Stimulated activated naive CD8-positive, alpha-beta T cell treated with anti-CD3 and anti-CD28 coated beads, Interleukin-15, Interleukin-2, amounts not matched to agents 100 ng/mL and 50 ng/mL, for 24 hours (primary cell): ENCODE measurements around the gene FAM149A.

Experiments
- H3K27ac Mint-ChIP-seq: one replicate; pipeline ENCODE4 v1.8.0; 2021; ENCODE audit warnings: mild to moderate bottlenecking, mixed read lengths
- H3K27me3 Mint-ChIP-seq: one replicate; pipeline ENCODE4 v1.8.0; 2021; ENCODE audit warnings: mixed read lengths
- H3K36me3 Mint-ChIP-seq: one replicate; pipeline ENCODE4 v1.8.0; 2021; ENCODE audit warnings: low read depth, mixed read lengths
- H3K4me1 Mint-ChIP-seq: one replicate; pipeline ENCODE4 v1.8.0; 2021; ENCODE audit warnings: low read depth, mixed read lengths
- H3K4me3 Mint-ChIP-seq: one replicate; pipeline ENCODE4 v1.8.0; 2021; ENCODE audit warnings: mild to moderate bottlenecking, mixed read lengths
- H3K9me3 Mint-ChIP-seq: one replicate; pipeline ENCODE4 v1.8.0; 2021; ENCODE audit warnings: mixed read lengths

FAM149A gene

GRCh38 chr4:186196063-186196462, 91.6 kb downstream of the FAM149A start:
- H3K4me3 Mint-ChIP-seq, result no peak overlapping the region
- no peak overlapping the region for H3K27ac Mint-ChIP-seq
- H3K4me1 Mint-ChIP-seq, result peaks cover 27% of the 10 kb centered on the region

DNA sequence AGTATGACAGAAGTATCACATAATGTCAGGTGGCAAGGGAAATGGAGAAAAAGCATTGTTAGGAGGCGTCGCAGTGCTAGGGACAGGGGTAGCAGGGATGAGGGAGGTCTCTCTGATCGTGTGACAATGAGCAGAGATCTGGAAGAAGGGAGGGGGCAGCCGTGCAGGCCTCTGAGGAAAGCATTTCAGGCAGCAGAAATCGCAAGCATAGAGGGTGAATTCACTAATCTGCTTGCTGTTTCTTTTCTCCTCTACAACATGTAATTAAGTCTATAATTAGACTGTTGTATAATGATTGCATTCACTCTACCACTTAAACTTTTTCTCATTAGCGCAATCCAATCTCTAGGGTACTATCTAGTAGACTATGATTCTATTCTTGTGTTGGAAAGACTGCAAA, 96.0 kb downstream of the FAM149A start:
- H3K4me1 Mint-ChIP-seq, result peaks cover 18% of the 10 kb centered on the region
- no peak overlapping the region for H3K4me3 Mint-ChIP-seq
- H3K27me3 Mint-ChIP-seq, result no peaks in the 10 kb centered on the region
- peaks cover 16% of the 10 kb centered on the region for H3K36me3 Mint-ChIP-seq
- no peaks in the 10 kb centered on the region for H3K9me3 Mint-ChIP-seq
- H3K27ac Mint-ChIP-seq, result no peak overlapping the region

More at GRCh38 chr4:186196063-186196462, 91.6 kb downstream of the FAM149A start:
- Mint-ChIP-seq H3K36me3 (peaks cover 20% of the 10 kb centered on the region), H3K9me3 (no peaks in the 10 kb centered on the region), H3K27me3 (no peaks in the 10 kb centered on the region)

DNA sequence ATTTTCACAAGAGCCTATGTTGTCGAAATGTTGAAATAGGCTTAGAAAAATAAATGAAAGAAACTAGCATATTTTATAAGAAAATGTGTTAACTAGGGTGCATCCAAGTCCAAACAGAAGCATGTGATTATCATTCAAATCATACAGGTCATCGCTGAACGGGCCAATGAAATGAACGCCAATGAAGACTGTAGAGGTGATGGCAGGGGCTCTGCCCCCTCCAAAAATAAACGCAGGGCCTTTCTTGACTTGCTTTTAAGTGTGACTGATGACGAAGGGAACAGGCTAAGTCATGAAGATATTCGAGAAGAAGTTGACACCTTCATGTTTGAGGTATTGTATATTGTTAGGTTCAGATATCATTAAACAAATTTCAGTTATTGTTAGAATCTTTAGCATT, 96.5 kb downstream of the FAM149A start:
- Mint-ChIP-seq H3K27ac (no peak overlapping the region), H3K4me1 (peaks cover 18% of the 10 kb centered on the region), H3K27me3 (no peaks in the 10 kb centered on the region), H3K36me3 (peaks cover 11% of the 10 kb centered on the region), H3K4me3 (no peak overlapping the region), H3K9me3 (no peaks in the 10 kb centered on the region)

- Mint-ChIP-seq H3K27me3 (no peaks in the 10 kb centered on the region), H3K27ac (peak overlapping the region; percentile 20), H3K4me3 (peak overlapping the region; percentile 6), H3K4me1 (peaks cover 15% of the 10 kb centered on the region), H3K9me3 (no peaks in the 10 kb centered on the region), H3K36me3 (peaks cover 6% of the 10 kb centered on the region)
These were observed 97.2 kb downstream of the FAM149A start for GRCh38 chr4:186201535-186202230.

DNA sequence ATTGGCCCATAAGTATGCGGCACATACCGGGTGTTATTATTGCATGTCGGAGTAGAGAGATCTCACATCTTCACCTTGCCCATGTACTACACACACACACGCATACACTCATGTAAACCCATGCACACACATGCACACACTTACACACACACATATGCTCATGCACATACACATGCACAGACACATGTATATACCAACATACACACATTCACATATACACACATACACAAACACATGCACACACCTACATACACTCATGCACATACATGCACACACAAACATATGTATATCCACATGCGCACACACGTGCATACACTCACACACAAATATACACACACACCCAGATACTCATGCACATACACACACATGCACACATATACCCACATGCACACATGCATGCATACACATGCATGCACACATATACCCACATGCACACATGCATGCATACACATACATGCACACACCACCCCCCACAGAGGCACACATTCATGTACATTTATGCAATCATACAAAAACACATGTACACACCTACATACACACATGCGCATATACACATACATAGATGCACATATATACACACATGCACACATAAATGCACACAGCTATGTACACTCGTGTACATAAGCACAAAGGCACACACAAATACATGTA, 98.1 kb downstream of the FAM149A start:
- no peaks in the 10 kb centered on the region for H3K9me3 Mint-ChIP-seq
- H3K27me3 Mint-ChIP-seq, result no peaks in the 10 kb centered on the region
- H3K27ac Mint-ChIP-seq, result no peak overlapping the region
- peaks cover 10% of the 10 kb centered on the region for H3K4me1 Mint-ChIP-seq
- H3K36me3 Mint-ChIP-seq, result no peaks in the 10 kb centered on the region
- no peak overlapping the region for H3K4me3 Mint-ChIP-seq

DNA sequence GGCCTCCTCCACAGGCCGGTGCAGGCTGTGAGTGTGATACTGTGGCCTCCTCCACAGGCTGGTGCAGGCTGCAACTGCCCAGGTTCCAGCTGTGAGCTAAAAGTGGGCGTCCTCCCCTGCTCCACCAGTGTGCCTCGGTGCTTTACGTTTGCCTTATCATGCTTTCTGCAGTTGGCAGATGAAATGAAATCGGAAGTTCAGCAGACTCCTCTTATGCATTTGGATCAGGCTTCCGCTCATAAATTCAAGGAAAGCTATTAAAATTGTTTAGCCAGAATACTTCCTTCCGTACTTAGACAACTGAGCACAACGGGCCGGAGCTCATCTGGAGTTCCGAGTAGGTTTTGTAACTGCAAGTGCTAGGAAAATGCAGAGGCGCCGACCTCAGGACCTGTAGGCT, 98.9 kb downstream of the FAM149A start:
- H3K36me3 Mint-ChIP-seq, result no peaks in the 10 kb centered on the region
- no peak overlapping the region for H3K4me3 Mint-ChIP-seq
- H3K27ac Mint-ChIP-seq, result no peak overlapping the region
- H3K4me1 Mint-ChIP-seq, result peaks cover 10% of the 10 kb centered on the region
- H3K27me3 Mint-ChIP-seq, result no peaks in the 10 kb centered on the region
- H3K9me3 Mint-ChIP-seq, result no peaks in the 10 kb centered on the region

GRCh38 chr4:186204103-186204559, 99.6 kb downstream of the FAM149A start:
- Mint-ChIP-seq H3K27me3 (no peaks in the 10 kb centered on the region), H3K36me3 (peaks cover 7% of the 10 kb centered on the region), H3K9me3 (no peaks in the 10 kb centered on the region), H3K4me3 (no peak overlapping the region), H3K4me1 (peaks cover 10% of the 10 kb centered on the region), H3K27ac (no peak overlapping the region)

- Mint-ChIP-seq H3K4me3 (no peak overlapping the region), H3K27ac (no peak overlapping the region), H3K4me1 (peaks cover 10% of the 10 kb centered on the region), H3K9me3 (peaks cover 3% of the 10 kb centered on the region), H3K36me3 (peaks cover 13% of the 10 kb centered on the region), H3K27me3 (no peaks in the 10 kb centered on the region)
These were observed 100.2 kb downstream of the FAM149A start for GRCh38 chr4:186204686-186205085.

GRCh38 chr4:186205156-186205555, 100.7 kb downstream of the FAM149A start:
- Mint-ChIP-seq H3K9me3 (peaks cover 4% of the 10 kb centered on the region), H3K36me3 (peaks cover 16% of the 10 kb centered on the region), H3K27ac (no peak overlapping the region), H3K4me1 (peaks cover 10% of the 10 kb centered on the region), H3K27me3 (no peaks in the 10 kb centered on the region), H3K4me3 (no peak overlapping the region)

GRCh38 chr4:186216465-186217024, 112.0 kb downstream of the FAM149A start:
- peaks cover 7% of the 10 kb centered on the region for H3K36me3 Mint-ChIP-seq
- no peaks in the 10 kb centered on the region for H3K4me1 Mint-ChIP-seq
- no peak overlapping the region for H3K27ac Mint-ChIP-seq
- no peak overlapping the region for H3K4me3 Mint-ChIP-seq
- H3K9me3 Mint-ChIP-seq, result no peaks in the 10 kb centered on the region
- no peaks in the 10 kb centered on the region for H3K27me3 Mint-ChIP-seq

GRCh38 chr4:186217733-186218293, 113.3 kb downstream of the FAM149A start:
- H3K4me3 Mint-ChIP-seq, result no peak overlapping the region
- H3K4me1 Mint-ChIP-seq, result no peaks in the 10 kb centered on the region
- H3K36me3 Mint-ChIP-seq, result no peaks in the 10 kb centered on the region
- no peak overlapping the region for H3K27ac Mint-ChIP-seq
- H3K9me3 Mint-ChIP-seq, result no peaks in the 10 kb centered on the region
- no peaks in the 10 kb centered on the region for H3K27me3 Mint-ChIP-seq

- Mint-ChIP-seq H3K9me3 (peaks cover 3% of the 10 kb centered on the region), H3K4me3 (no peak overlapping the region), H3K4me1 (no peaks in the 10 kb centered on the region), H3K36me3 (peaks cover 8% of the 10 kb centered on the region), H3K27me3 (no peaks in the 10 kb centered on the region), H3K27ac (no peak overlapping the region)
These were observed 117.1 kb downstream of the FAM149A start for GRCh38 chr4:186221624-186222023.
